Suprapubic skin (tissue), 4 donors: ENCODE measurements around the gene LYST. TPM values are rescaled to one million over a fixed set of nuclear protein-coding genes. Genes with fewer than 3 reads are reported as not detected.

Source experiments
- DNase-seq, 2 donors: peaks; one replicate each; pipeline ENCODE4 v3.0.0-alpha.2; 2019; ENCODE audit warnings: low spot score in 2 of 2
- H3K27ac ChIP-seq: fragments of 200-600 bp; sonication (generic); one replicate; pipeline ENCODE4 v1.5.1; 2019
- H3K27me3 ChIP-seq: fragments of 200-600 bp; sonication (generic); one replicate; pipeline ENCODE4 v1.5.1; 2019
- H3K36me3 ChIP-seq: fragments of 200-600 bp; sonication (generic); one replicate; pipeline ENCODE4 v1.5.1; 2019
- H3K4me1 ChIP-seq: fragments of 200-600 bp; sonication (generic); one replicate; pipeline ENCODE4 v1.5.1; 2019
- H3K4me3 ChIP-seq: fragments of 200-600 bp; sonication (generic); one replicate; pipeline ENCODE4 v1.5.1; 2019; ENCODE audit warnings: mild to moderate bottlenecking
- H3K9me3 ChIP-seq: fragments of 200-600 bp; sonication (generic); one replicate; pipeline ENCODE4 v1.5.1; 2019
- CTCF ChIP-seq, 2 donors: fragments of 200-600 bp in 1 of 2; fragments of 450-650 bp in 1 of 2; sonication (generic) in 1 of 2; IDR thresholded peaks; one replicate each; pipeline ENCODE4 v1.5.1; 2016 to 2019; ENCODE audit warnings: antibody characterized with exemption in 2 of 2, mild to moderate bottlenecking in 1 of 2, moderate library complexity in 1 of 2
- EP300 ChIP-seq: sonication (generic); formaldehyde crosslinking; IDR thresholded peaks from one replicate; pipeline ENCODE4 v1.6.1; 2017; ENCODE audit warnings: antibody characterized with exemption
- POLR2A ChIP-seq, 2 donors: fragments of 450-650 bp; IDR thresholded peaks; one replicate each; pipeline ENCODE4 v1.6.1; 2017; ENCODE audit warnings: antibody characterized with exemption in 2 of 2, mild to moderate bottlenecking in 2 of 2, moderate library complexity in 2 of 2
- POLR2AphosphoS5 ChIP-seq, 3 donors: sonication (generic); formaldehyde crosslinking; IDR thresholded peaks; one replicate each; pipeline ENCODE4 v1.6.1; 2017; ENCODE audit warnings: antibody characterized with exemption in 3 of 3
- WGBS: methylation state at CpG from one replicate; pipeline ENCODE4 v1.1.5; 2018; 5-methylcytosine and 5-hydroxymethylcytosine counted together
- total RNA-seq, 4 donors: library from RNA; depleted of rRNA; stranded (reverse); fragments of >200 nt; gene quantifications; one replicate each; pipeline ENCODE4 v1.1.0, GENCODE V29; 2016

Gene LYST
- total RNA-seq, 4 donors from 2014 or later, result 40.1 to 118 (median 68.8) TPM

DNA sequence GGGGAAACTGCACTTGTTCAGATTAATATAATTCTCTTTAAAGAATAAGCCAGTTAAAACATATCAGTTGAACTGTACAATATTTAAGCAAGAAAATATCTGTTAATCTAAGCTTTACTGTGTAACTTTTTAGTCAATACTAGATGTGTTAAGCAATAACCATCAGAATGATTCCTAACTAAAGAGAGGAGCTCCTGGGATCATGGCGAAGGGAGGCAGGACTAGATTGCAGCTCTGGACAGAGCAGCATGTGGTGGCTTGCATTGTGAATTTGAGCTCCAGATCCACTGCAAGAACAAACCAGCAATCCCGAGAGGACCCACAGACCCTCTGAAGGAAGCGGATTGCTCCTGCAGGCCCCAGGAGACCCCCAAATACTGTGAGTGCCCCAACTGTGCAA lies 21.9 kb downstream of the LYST start:
- TF ChIP-seq EP300 (no peak), CTCF (IDR thresholded peaks at IDR 0.05) (no peak), POLR2A (IDR thresholded peaks at IDR 0.05) (no peak), POLR2AphosphoS5 (IDR thresholded peaks at IDR 0.05) (no peak)
- WGBS, result 93% methylated on average over 3 of the region's 3 CpGs
- Histone ChIP-seq H3K27me3 (no peaks in the 10 kb centered on the region), H3K9me3 (no peaks in the 10 kb centered on the region), H3K4me1 (peaks cover 45% of the 10 kb centered on the region), H3K36me3 (no peaks in the 10 kb centered on the region), H3K4me3 (no peak overlapping the region), H3K27ac (no peak overlapping the region)
- DNase-seq, result no peak

DNA sequence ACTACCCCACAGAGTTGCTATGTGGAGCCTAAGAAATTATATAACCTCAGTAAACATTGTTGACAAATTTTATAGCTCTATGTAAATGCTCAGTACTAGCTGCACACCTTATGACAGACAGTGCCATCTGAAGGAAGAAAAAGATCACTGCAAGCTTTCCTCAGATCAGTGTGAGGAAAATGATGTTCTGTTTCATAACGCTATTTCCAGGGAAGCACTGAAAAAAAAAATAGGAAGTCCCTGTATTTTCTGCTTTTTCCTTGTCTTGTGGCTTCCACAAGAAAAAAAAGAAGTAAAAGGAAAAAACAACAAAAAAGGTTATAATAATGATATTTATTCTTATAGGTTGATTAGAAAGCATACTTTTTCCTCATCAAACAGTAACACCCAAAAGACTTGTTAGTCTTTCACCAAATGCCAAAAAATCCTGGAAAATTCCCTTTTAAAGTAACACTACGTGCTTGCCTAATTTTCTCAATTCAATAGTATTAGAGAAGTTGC lies 23.2 kb downstream of the LYST start:
- no peak overlapping the region for H3K4me3 ChIP-seq
- no peak overlapping the region for H3K27ac ChIP-seq
- TF ChIP-seq EP300 (no peak), CTCF (IDR thresholded peaks at IDR 0.05) (peak in 1 of 2 donors; percentile 35), POLR2A (IDR thresholded peaks at IDR 0.05) (no peak)
- peaks cover 38% of the 10 kb centered on the region for H3K4me1 ChIP-seq
- H3K36me3 ChIP-seq, result no peaks in the 10 kb centered on the region
- 22% methylated on average over 2 of the region's 2 CpGs for WGBS
- no peak for DNase-seq
- H3K27me3 ChIP-seq, result no peaks in the 10 kb centered on the region
- no peaks in the 10 kb centered on the region for H3K9me3 ChIP-seq

- H3K27me3 ChIP-seq, result no peaks in the 10 kb centered on the region
- H3K4me3 ChIP-seq, result no peak overlapping the region
- DNase-seq, result no peak
- no peaks in the 10 kb centered on the region for H3K9me3 ChIP-seq
- 81% methylated on average over 1 of the region's 1 CpG for WGBS
- H3K27ac ChIP-seq, result no peak overlapping the region
- peaks cover 38% of the 10 kb centered on the region for H3K4me1 ChIP-seq
- no peaks in the 10 kb centered on the region for H3K36me3 ChIP-seq
- TF ChIP-seq EP300 (no peak), CTCF (IDR thresholded peaks at IDR 0.05) (no peak), POLR2A (IDR thresholded peaks at IDR 0.05) (no peak), POLR2AphosphoS5 (IDR thresholded peaks at IDR 0.05) (no peak)
Observed at GRCh38 chr1:235841938-235842545, 24.7 kb downstream of the LYST start.

DNA sequence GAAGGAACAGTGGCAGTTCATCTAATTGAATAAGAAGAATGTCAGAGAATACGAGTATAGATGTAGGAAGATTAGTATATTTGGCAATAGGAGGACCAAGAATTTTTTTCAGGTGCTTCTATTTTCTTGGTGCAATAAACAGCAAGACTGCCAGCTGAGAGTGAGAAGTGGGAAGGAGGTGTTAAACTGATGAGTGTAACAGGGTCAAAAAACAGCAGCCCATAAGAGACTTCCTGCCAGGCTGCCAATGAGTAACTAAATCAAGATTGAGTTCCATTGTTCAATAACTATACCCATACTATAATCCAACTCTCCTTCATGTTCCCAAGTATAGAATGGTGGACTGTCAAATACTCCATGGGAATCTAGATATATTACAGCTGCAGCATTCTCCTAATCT lies 28.7 kb downstream of the LYST start:
- no peaks in the 10 kb centered on the region for H3K36me3 ChIP-seq
- H3K9me3 ChIP-seq, result no peaks in the 10 kb centered on the region
- no peak overlapping the region for H3K4me3 ChIP-seq
- no peaks in the 10 kb centered on the region for H3K27me3 ChIP-seq
- WGBS, result 55% methylated on average over 1 of the region's 1 CpG
- no peak for DNase-seq
- no peak for TF ChIP-seq EP300
- no peak overlapping the region for H3K27ac ChIP-seq
- peaks cover 26% of the 10 kb centered on the region for H3K4me1 ChIP-seq

- peaks cover under 1% of the 10 kb centered on the region for H3K36me3 ChIP-seq
- peaks cover 16% of the 10 kb centered on the region for H3K4me1 ChIP-seq
- TF ChIP-seq EP300 (no peak), CTCF (IDR thresholded peaks at IDR 0.05) (no peak), POLR2A (IDR thresholded peaks at IDR 0.05) (no peak), POLR2AphosphoS5 (IDR thresholded peaks at IDR 0.05) (no peak)
- H3K9me3 ChIP-seq, result no peaks in the 10 kb centered on the region
- 25% methylated on average over 4 of the region's 4 CpGs for WGBS
- no peak for DNase-seq
- H3K27me3 ChIP-seq, result no peaks in the 10 kb centered on the region
- H3K27ac ChIP-seq, result no peak overlapping the region
- no peak overlapping the region for H3K4me3 ChIP-seq
Observed at GRCh38 chr1:235835226-235835625, 31.5 kb downstream of the LYST start.

DNA sequence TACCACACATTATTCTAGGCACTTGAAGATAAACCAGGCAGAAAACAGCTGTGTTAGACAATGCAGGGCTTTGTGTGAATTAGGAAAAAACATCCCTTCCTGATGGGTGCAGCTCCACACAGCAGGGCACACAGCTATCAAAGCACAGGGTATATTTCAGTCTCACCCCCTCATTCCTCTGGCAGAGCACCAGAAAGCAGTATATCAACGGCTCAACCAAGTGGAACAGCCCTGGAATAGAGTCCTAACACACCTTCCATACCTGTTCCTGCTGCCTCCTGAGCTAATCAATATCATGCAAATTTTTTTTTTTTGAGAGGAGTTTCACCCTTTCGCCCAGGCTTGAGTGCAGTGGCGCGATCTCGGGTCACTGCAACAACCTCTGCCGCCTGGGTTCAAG lies 32.1 kb downstream of the LYST start:
- H3K27me3 ChIP-seq, result no peaks in the 10 kb centered on the region
- no peak overlapping the region for H3K27ac ChIP-seq
- WGBS, result 91% methylated on average over 6 of the region's 6 CpGs
- H3K9me3 ChIP-seq, result no peaks in the 10 kb centered on the region
- H3K4me1 ChIP-seq, result peaks cover 15% of the 10 kb centered on the region
- no peak overlapping the region for H3K4me3 ChIP-seq
- TF ChIP-seq POLR2AphosphoS5 (IDR thresholded peaks at IDR 0.05), result no peak
- TF ChIP-seq CTCF (IDR thresholded peaks at IDR 0.05), result no peak
- no peak for TF ChIP-seq EP300
- TF ChIP-seq POLR2A (IDR thresholded peaks at IDR 0.05), result no peak
- DNase-seq, result no peak
- peaks cover 6% of the 10 kb centered on the region for H3K36me3 ChIP-seq
